GM13976 (cell line): ENCODE measurements around the gene NT5C.
"Not testable (repeated sequence)": the region's sequence is repeated elsewhere in the genome, so short reads cannot be mapped to it uniquely, and the experiment has no call there.

Experiments used
- DNase-seq: peaks from one replicate; pipeline ENCODE4 v3.0.0; 2012; ENCODE audit warnings: low spot score
- CTCF ChIP-seq: IDR thresholded peaks from 2 replicates; pipeline ENCODE4 v1.5.1; 2012; ENCODE audit warnings: borderline replicate concordance, mild to moderate bottlenecking; ENCODE audit not compliant: insufficient read depth; ENCODE audit errors: extremely low read depth, missing control alignments, control extremely low read depth
- in situ Hi-C: fragments of 300-500 bp; cut with MboI; formaldehyde crosslinking; loops from one replicate; pipeline ENCODE4 v1.12.0; 2022; ENCODE audit warnings: low sequenced_read_pairs, mixed read lengths, inconsistent platforms; ENCODE audit not compliant: unreplicated experiment

NT5C gene

GRCh38 chr17:75131278-75132017, at the start of gene NT5C:
Gene NT5C (minus strand): TSS chr17:75131742. CDS start chr17:75131707, 35 bp downstream.
- in situ Hi-C loops, result no loop called here
- TF ChIP-seq CTCF, result peak; percentile 82
- peak; percentile 95 for DNase-seq

GRCh38 chr17:75181110-75181509, 49.6 kb upstream of the NT5C start:
- TF ChIP-seq CTCF, result no peak
- no peak for DNase-seq
- in situ Hi-C loops, result no loop called here

GRCh38 chr17:75178453-75178852, 46.9 kb upstream of the NT5C start:
- in situ Hi-C loops, result no loop called here
- no peak for TF ChIP-seq CTCF
- DNase-seq, result no peak

- no peak for TF ChIP-seq CTCF
- DNase-seq, result no peak
- in situ Hi-C loops, result no loop called here
Measured at GRCh38 chr17:75176625-75177024, 45.1 kb upstream of the NT5C start.

GRCh38 chr17:75174996-75175395, 43.5 kb upstream of the NT5C start:
- in situ Hi-C loops, result no loop called here
- no peak for DNase-seq
- no peak for TF ChIP-seq CTCF

GRCh38 chr17:75173526-75173925, 42.0 kb upstream of the NT5C start:
- no peak for DNase-seq
- in situ Hi-C loops, result no loop called here
- no peak for TF ChIP-seq CTCF

- in situ Hi-C loops, result no loop called here
- TF ChIP-seq CTCF, result no peak
- no peak for DNase-seq
Measured at GRCh38 chr17:75168998-75169397, 37.5 kb upstream of the NT5C start.

GRCh38 chr17:75164606-75165005, 33.1 kb upstream of the NT5C start:
- DNase-seq, in situ Hi-C loops: not testable (repeated sequence)
